Heart left ventricle (tissue), 16 donors: ENCODE data around the gene HIPK4. TPM values are rescaled to one million over a fixed set of nuclear protein-coding genes. Genes with fewer than 3 reads are reported as not detected.

Source experiments
- ATAC-seq, 4 donors: fragments of 200-7000 bp; cut with Tn5 transposase; one replicate each; pipeline ENCODE4 v1.9.1; 2020 to 2022; ENCODE audit warnings: moderate library complexity in 4 of 4, mild to moderate bottlenecking in 3 of 4, moderate number of reproducible peaks in 1 of 4
- DNase-seq, 5 donors: peaks; one replicate each; pipeline ENCODE4 v3.0.0-alpha.2; 2020
- H3K27ac ChIP-seq, 12 donors: fragments of 200-600 bp; sonication (generic) in 4 of 12; one replicate each; pipeline versions ENCODE4 v1.5.0 to v1.8.0; 2016 to 2022; ENCODE audit warnings: mild to moderate bottlenecking in 2 of 12
- H3K27me3 ChIP-seq, 9 donors: fragments of 200-600 bp; sonication (generic) in 2 of 9; one replicate each; pipeline versions ENCODE4 v1.5.1 to v1.8.0; 2016 to 2022; ENCODE audit warnings: mild to moderate bottlenecking in 3 of 9
- H3K36me3 ChIP-seq, 9 donors: fragments of 200-600 bp; sonication (generic) in 2 of 9; one replicate each; pipeline versions ENCODE4 v1.5.0 to v1.8.0; 2018 to 2022; ENCODE audit warnings: mild to moderate bottlenecking in 2 of 9
- H3K4me1 ChIP-seq, 12 donors: fragments of 200-600 bp; sonication (generic) in 4 of 12; one replicate each; pipeline versions ENCODE4 v1.5.0 to v1.8.0; 2016 to 2022; ENCODE audit warnings: mild to moderate bottlenecking in 3 of 12
- H3K4me3 ChIP-seq, 12 donors: fragments of 200-600 bp; sonication (generic) in 4 of 12; one replicate each; pipeline versions ENCODE4 v1.5.0 to v1.8.0; 2017 to 2022; ENCODE audit warnings: mild to moderate bottlenecking in 9 of 12, moderate library complexity in 4 of 12
- H3K9me3 ChIP-seq, 12 donors: fragments of 200-600 bp; sonication (generic) in 4 of 12; one replicate each; pipeline versions ENCODE4 v1.5.0 to v1.8.0; 2016 to 2022; ENCODE audit warnings: mild to moderate bottlenecking in 1 of 12
- POLR2A ChIP-seq, 2 donors: fragments of 450-650 bp; IDR thresholded peaks; one replicate each; pipeline ENCODE4 v1.6.1; 2017; ENCODE audit warnings: antibody characterized with exemption in 2 of 2, mild to moderate bottlenecking in 2 of 2, moderate library complexity in 2 of 2
- WGBS, 4 donors: extraction: QIAGEN DNeasy Blood & Tissue Kit in 2 of 4; methylation state at CpG; one replicate each; pipeline versions ENCODE4 v1.1.5 to v1.1.7; 2013 to 2018; 5-methylcytosine and 5-hydroxymethylcytosine counted together
- intact Hi-C, 10 donors: fragments of 100-400 bp; cut with DNase I; formaldehyde crosslinking; loops; one replicate each; pipeline versions ENCODE4 v1.11.1 to v1.14.2; 2022
- polyA plus RNA-seq, 2 donors: library from polyadenylated mRNA; stranded (reverse); fragments of 200-250 nt; gene quantifications; one replicate each; pipeline ENCODE4 v1.2.3, GENCODE V29; 2013
- total RNA-seq, 9 donors: library from RNA; depleted of rRNA in 2 of 9; stranded (reverse); fragments of >200 nt in 2 of 9; fragmentation: NEBNext Ultra II Directional in 3 of 9; extraction: Animal tissue kit (Norgen Biotek cat#: 25700) in 3 of 9; gene quantifications; one replicate each; pipeline versions ENCODE4 v1.1.0 to v1.2.4, GENCODE V29; 2016 to 2023
- TF ChIP-seq, protein P1 (sequence below), 12 donors: fragments of 200-600 bp; sonication (generic) in 4 of 12; IDR thresholded peaks; one replicate each; pipeline versions ENCODE4 v1.5.0 to v1.8.0; 2018 to 2022; ENCODE audit warnings: antibody characterized with exemption in 12 of 12, mild to moderate bottlenecking in 5 of 12
- donor health status: ischemic (EF 13 %, LVEDD 7.1; RV severe dilation, severe dysfunction).
- donor health status: healthy with polysubstance abuse.
- donor health status: DM: no; HTN: yes; CAD: no.
- donor health status: DM: no; HTN: no; CAD: no.
- donor health status: ischemic (EF 25% LVEDD 6.9; RV normal size, moderate dysfunction).
- donor health status: ischemic (EF 25% LVEDD 5.7; RV mildly dilated, moderate dysfunction).
- donor health status: healthy.
- donor health status: DM: yes; HTN: yes; CAD: no.
- donor health status: ischemic (EF 35%, LVEDD 5.7; RV mildly dilated, moderate dysfunction).
- donor health status: nonischemic (EF 11% LVEDD 7.7; RV severe dilation, severe dysfunction).
- donor health status: DM: yes; HTN: yes; CAD: no.
- donor health status: PGD.
- donor health status: ischemic (EF 29% LVEDD 5.4; RV normal size, mild dysfunction).
- donor health status: nonischemic (EF 23%, LVEDD 6.1; RV moderate dilation, normal function).

HIPK4 gene
- total and polyA plus RNA-seq, 11 donors, result 0.07 to 0.14 (median 0.12) TPM; not detected in 6

DNA sequence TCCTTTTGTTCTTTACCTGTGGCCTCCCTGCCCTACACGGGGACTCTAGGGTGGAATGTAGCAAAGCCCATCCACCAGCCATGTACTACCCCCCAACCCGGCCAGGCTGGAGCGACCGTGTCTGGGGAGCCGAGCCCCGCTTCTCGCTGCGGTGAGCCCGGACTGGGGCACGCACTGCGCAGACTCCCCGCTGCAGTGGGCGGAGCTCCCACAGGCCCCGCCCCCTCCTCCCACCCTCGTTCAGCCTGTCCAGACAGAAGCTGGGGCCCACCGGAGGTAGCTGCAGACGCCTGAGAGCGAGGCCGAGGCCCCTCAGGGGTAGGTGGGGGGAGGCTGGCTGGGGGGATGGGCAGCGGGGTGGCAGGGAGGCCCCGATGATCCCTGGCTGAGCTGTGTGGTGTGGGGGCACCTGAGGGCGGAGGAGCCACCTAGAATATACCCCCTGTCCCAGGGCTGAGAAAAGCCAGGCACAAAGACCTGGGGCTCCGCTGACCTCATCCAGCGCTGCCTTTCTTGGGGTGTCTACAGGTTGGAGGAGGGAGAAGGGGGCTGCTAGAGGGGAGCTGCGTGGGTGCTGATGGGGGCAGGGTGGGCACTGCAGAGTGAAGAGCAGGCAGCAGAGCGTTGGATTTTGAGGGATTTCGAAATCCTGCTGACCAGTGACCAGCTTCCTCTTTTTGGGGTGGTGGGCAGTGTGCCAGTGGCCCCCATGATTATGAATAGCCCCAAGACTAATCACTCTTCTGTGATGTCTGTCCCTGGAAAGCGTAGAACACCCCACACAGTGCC is 24.2 kb downstream of the HIPK4 start:
- peaks cover 0 to 44% (median 3%) of the 10 kb centered on the region in 12 donors for H3K4me1 ChIP-seq
- intact Hi-C loops, result no loop called here
- no peak for TF ChIP-seq POLR2A (IDR thresholded peaks at IDR 0.05)
- TF ChIP-seq, protein P1, sequence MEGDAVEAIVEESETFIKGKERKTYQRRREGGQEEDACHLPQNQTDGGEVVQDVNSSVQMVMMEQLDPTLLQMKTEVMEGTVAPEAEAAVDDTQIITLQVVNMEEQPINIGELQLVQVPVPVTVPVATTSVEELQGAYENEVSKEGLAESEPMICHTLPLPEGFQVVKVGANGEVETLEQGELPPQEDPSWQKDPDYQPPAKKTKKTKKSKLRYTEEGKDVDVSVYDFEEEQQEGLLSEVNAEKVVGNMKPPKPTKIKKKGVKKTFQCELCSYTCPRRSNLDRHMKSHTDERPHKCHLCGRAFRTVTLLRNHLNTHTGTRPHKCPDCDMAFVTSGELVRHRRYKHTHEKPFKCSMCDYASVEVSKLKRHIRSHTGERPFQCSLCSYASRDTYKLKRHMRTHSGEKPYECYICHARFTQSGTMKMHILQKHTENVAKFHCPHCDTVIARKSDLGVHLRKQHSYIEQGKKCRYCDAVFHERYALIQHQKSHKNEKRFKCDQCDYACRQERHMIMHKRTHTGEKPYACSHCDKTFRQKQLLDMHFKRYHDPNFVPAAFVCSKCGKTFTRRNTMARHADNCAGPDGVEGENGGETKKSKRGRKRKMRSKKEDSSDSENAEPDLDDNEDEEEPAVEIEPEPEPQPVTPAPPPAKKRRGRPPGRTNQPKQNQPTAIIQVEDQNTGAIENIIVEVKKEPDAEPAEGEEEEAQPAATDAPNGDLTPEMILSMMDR (IDR thresholded peaks at IDR 0.05), result no peak
- H3K9me3 ChIP-seq, result no peaks in the 10 kb centered on the region
- H3K27me3 ChIP-seq, result no peaks in the 10 kb centered on the region
- ATAC-seq (peak; percentile 60 to 92 (median 90)), DNase-seq (peak; percentile 52 to 79 (median 68))
- peaks cover 0 to 45% (median 41%) of the 10 kb centered on the region in 9 donors for H3K36me3 ChIP-seq
- H3K27ac ChIP-seq, result peak overlapping the region in 2 of 12 donors; percentile 16 to 58
- WGBS, 4 donors, result 31 to 47% (median 40%) methylated on average over 23 to 28 of the region's 28 CpGs
- peak overlapping the region in 9 of 12 donors; percentile 33 to 57 (median 42) for H3K4me3 ChIP-seq

DNA sequence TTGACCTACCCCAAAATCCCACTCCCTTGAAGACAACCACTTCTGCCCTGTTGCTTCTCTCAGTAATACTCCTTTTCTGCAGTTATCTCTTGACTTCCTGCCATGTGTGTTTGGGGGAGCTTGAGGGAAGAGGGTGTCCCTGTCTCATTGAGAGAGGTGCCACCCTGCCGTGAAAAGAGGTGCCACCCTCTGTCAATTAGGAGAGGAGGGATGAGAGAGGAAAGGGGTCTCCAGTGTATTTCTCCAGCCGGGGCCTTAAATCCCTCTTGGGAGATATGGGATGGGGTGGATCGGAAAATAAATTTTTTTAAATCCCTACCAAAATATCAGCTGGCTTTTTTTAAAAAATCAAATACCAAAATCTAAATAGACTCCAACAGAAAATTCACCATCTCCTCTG is 25.0 kb downstream of the HIPK4 start:
- Histone ChIP-seq H3K27ac (no peak overlapping the region), H3K36me3 (peaks cover 0 to 37% (median 34%) of the 10 kb centered on the region in 9 donors), H3K27me3 (no peaks in the 10 kb centered on the region), H3K9me3 (no peaks in the 10 kb centered on the region), H3K4me1 (peaks cover 0 to 52% (median 3%) of the 10 kb centered on the region in 12 donors), H3K4me3 (peak overlapping the region in 4 of 12 donors; percentile 36 to 57 (median 42))
- ATAC-seq, result no peak
- DNase-seq, result no peak
- 71 to 74% (median 72%) methylated on average over 3 of the region's 3 CpGs for WGBS, 4 donors
- intact Hi-C loops, result no loop called here
- no peak for TF ChIP-seq POLR2A (IDR thresholded peaks at IDR 0.05)

DNA sequence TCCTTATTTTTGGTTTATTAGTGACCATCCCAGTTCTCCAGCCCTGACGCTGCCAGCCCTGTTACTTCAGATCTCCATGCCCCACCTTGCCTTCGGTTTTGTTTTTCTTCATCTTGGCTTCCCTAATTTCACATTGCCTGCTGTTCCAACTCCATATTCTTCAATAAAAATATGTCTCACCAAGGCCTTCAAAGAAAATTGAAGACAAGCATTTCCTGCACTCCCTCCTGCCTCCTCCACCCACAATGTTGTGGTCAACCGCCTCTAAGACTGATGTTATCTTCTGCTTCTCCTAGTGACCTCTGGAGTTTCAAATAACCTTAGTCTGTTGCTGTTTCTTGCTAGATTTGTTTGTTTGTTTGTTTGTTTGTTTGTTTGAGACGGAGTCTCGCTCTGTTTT is 26.9 kb downstream of the HIPK4 start:
- H3K9me3 ChIP-seq, result no peaks in the 10 kb centered on the region
- peaks cover 0 to 25% (median 22%) of the 10 kb centered on the region in 9 donors for H3K36me3 ChIP-seq
- WGBS, 4 donors, result 80 to 89% (median 85%) methylated on average over 5 of the region's 5 CpGs
- H3K4me1 ChIP-seq, result peaks cover 0 to 69% (median 3%) of the 10 kb centered on the region in 12 donors
- intact Hi-C loops, result no loop called here
- TF ChIP-seq, protein P1 (IDR thresholded peaks at IDR 0.05), result no peak
- TF ChIP-seq POLR2A (IDR thresholded peaks at IDR 0.05), result no peak
- H3K27ac ChIP-seq, result peak overlapping the region in 1 of 12 donors; percentile 72
- no peak overlapping the region for H3K4me3 ChIP-seq
- ATAC-seq (no peak), DNase-seq (no peak)
- no peaks in the 10 kb centered on the region for H3K27me3 ChIP-seq

DNA sequence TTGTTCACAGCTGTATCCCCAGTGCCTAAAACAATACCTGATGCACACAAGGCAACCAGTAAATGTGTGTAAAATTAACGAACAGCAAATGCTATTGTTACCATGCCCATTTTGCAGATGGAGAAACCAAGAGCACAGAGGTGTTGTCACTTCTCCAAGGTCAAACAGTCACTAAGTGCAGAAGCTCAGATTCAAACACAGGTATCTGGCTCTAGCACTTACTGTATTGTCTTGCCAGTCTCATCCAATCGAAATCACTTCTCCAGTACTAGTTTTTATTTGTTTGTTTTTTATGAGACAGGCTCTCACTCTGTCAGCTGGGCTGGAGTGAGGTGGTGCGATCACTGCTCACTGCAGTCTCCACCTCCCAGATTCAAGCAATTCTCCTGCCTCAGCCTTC is 27.8 kb downstream of the HIPK4 start:
- Histone ChIP-seq H3K4me3 (no peak overlapping the region), H3K27ac (peak overlapping the region in 1 of 12 donors; percentile 72), H3K4me1 (peaks cover 0 to 78% (median 3%) of the 10 kb centered on the region in 12 donors), H3K9me3 (no peaks in the 10 kb centered on the region), H3K36me3 (peaks cover 0 to 19% (median 14%) of the 10 kb centered on the region in 9 donors), H3K27me3 (no peaks in the 10 kb centered on the region)
- 90 to 95% (median 93%) methylated on average over 3 of the region's 3 CpGs for WGBS, 4 donors
- intact Hi-C loops, result no loop called here
- ATAC-seq, result no peak
- TF ChIP-seq, protein P1 (IDR thresholded peaks at IDR 0.05), result no peak
- TF ChIP-seq POLR2A (IDR thresholded peaks at IDR 0.05), result no peak
- no peak for DNase-seq
